ENCODE results near the gene CASZ1.

GRCh38 chr1:10755970-10756521 is 40.4 kb downstream of the CASZ1 start:
- no peak for TF ChIP-seq CTCF (IDR thresholded peaks at IDR 0.05)
- TF ChIP-seq POLR2AphosphoS5 (IDR thresholded peaks at IDR 0.05), result no peak
- TF ChIP-seq POLR2A (IDR thresholded peaks at IDR 0.05), result no peak
